Measurements from ENCODE around the gene RRAS.

DNA sequence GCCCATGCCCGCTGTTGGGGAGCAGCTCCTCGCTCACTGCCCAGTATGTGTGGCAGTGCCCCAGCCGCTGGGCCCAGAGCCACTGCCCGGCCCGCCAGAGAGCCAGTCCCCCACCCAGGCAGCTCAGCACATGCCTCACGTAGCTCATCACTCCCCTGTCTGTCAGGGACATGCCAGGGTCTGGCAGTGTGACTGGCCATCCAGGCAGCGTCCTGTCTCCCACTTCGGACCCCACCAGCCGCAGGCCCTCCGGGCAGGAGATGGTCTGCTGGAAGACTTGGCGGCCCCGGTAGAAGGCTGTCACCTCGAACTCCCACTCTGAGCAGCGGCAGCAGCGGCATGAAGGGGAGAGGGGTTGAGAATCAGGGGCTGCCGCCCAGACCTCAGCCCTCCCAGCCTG lies 22.1 kb upstream of the RRAS start:
- TF ChIP-seq, protein P1, sequence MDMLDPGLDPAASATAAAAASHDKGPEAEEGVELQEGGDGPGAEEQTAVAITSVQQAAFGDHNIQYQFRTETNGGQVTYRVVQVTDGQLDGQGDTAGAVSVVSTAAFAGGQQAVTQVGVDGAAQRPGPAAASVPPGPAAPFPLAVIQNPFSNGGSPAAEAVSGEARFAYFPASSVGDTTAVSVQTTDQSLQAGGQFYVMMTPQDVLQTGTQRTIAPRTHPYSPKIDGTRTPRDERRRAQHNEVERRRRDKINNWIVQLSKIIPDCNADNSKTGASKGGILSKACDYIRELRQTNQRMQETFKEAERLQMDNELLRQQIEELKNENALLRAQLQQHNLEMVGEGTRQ (IDR thresholded peaks at IDR 0.05; ENCODE audit: borderline replicate concordance, low read depth, low read length), result no peak
- TF ChIP-seq, protein P2, sequence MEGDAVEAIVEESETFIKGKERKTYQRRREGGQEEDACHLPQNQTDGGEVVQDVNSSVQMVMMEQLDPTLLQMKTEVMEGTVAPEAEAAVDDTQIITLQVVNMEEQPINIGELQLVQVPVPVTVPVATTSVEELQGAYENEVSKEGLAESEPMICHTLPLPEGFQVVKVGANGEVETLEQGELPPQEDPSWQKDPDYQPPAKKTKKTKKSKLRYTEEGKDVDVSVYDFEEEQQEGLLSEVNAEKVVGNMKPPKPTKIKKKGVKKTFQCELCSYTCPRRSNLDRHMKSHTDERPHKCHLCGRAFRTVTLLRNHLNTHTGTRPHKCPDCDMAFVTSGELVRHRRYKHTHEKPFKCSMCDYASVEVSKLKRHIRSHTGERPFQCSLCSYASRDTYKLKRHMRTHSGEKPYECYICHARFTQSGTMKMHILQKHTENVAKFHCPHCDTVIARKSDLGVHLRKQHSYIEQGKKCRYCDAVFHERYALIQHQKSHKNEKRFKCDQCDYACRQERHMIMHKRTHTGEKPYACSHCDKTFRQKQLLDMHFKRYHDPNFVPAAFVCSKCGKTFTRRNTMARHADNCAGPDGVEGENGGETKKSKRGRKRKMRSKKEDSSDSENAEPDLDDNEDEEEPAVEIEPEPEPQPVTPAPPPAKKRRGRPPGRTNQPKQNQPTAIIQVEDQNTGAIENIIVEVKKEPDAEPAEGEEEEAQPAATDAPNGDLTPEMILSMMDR (IDR thresholded peaks at IDR 0.05), result no peak
- TF ChIP-seq TCF12 (IDR thresholded peaks at IDR 0.05) (no peak), FOXJ3 (CRISPR knock-in tag; IDR thresholded peaks at IDR 0.05) (no peak), GATA2 (CRISPR knock-in tag; IDR thresholded peaks at IDR 0.05) (no peak), POLR2AphosphoS5 (IDR thresholded peaks at IDR 0.05; ENCODE audit: low read depth, low read length) (no peak)
- TF ChIP-seq, protein P3, sequence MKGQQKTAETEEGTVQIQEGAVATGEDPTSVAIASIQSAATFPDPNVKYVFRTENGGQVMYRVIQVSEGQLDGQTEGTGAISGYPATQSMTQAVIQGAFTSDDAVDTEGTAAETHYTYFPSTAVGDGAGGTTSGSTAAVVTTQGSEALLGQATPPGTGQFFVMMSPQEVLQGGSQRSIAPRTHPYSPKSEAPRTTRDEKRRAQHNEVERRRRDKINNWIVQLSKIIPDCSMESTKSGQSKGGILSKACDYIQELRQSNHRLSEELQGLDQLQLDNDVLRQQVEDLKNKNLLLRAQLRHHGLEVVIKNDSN (IDR thresholded peaks at IDR 0.05; ENCODE audit: borderline replicate concordance, low read depth), result no peak
- TF ChIP-seq, protein P4, sequence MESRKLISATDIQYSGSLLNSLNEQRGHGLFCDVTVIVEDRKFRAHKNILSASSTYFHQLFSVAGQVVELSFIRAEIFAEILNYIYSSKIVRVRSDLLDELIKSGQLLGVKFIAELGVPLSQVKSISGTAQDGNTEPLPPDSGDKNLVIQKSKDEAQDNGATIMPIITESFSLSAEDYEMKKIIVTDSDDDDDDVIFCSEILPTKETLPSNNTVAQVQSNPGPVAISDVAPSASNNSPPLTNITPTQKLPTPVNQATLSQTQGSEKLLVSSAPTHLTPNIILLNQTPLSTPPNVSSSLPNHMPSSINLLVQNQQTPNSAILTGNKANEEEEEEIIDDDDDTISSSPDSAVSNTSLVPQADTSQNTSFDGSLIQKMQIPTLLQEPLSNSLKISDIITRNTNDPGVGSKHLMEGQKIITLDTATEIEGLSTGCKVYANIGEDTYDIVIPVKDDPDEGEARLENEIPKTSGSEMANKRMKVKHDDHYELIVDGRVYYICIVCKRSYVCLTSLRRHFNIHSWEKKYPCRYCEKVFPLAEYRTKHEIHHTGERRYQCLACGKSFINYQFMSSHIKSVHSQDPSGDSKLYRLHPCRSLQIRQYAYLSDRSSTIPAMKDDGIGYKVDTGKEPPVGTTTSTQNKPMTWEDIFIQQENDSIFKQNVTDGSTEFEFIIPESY (IDR thresholded peaks at IDR 0.05; ENCODE audit: borderline replicate concordance, low read depth), result no peak
- TF ChIP-seq, protein P5, sequence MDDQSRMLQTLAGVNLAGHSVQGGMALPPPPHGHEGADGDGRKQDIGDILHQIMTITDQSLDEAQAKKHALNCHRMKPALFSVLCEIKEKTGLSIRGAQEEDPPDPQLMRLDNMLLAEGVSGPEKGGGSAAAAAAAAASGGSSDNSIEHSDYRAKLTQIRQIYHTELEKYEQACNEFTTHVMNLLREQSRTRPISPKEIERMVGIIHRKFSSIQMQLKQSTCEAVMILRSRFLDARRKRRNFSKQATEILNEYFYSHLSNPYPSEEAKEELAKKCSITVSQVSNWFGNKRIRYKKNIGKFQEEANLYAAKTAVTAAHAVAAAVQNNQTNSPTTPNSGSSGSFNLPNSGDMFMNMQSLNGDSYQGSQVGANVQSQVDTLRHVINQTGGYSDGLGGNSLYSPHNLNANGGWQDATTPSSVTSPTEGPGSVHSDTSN (IDR thresholded peaks at IDR 0.05), result no peak

Measured in SK-N-SH (cell line).